CD4-positive, alpha-beta T cell treated with Interferon alpha-2 for 1 hour (primary cell): ENCODE data around the gene CERK.
"Not testable (repeated sequence)": the region's sequence is repeated elsewhere in the genome, so short reads cannot be mapped to it uniquely, and the experiment has no call there.

Experiments
- DNase-seq, 2 donors: peaks; one replicate each; pipeline ENCODE4 v3.0.0-alpha.2; 2020 to 2022

Gene CERK

DNA sequence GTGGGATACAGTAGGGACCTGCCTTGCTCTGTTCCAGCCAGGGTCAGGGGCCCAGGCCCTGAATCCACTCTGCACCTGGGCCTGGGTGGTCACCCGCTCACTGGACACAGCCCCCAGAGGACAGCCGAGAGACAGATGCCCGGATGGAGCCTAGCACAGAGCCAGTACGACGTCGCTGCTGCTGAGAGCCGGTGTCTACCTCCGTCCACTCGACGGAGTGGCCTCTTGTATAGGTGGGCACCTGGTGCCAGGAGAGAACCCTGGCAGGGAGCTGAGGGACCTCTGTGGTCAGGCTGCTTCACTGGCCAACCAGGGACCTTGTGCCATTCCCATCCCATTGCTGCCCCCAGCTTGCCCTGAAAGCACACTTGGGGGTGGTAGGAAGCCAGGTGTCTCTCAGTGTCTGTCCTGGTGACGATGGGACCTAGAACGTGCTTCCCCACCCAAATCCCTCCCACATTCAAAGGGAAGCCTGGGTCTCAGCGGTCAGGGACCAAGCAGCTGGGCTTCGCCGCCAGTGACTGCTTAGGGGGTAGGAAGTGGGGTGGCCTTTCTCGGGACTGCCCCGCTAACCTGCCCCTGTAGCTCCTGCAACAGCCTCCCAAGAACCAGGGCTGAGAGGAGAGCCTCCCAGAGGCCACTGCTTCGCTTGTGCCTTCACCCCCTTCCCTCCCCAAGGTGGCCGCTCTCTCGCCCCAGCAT, 10.3 kb upstream of the CERK start:
- DNase-seq: no peak

DNA sequence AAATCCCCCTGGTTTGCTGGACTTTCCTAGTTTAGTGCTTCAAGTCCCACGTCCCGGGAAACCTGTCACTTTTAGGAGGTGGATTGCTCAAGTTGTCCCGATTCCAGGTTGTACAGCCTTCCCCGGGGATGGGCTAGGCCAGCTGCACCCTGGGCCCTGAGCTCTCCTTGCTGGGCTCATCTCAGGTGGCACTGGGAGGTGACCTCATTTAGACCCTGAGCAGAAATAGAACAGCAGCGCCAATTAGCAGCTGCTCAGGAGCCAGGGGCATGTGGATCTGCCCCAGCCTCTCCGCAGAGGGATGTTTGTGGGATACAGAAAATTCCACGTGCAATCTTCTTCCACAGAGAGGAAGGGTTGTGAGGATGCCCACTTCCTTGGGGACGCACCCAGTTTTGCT, 9.6 kb upstream of the CERK start:
- DNase-seq: no peak

DNA sequence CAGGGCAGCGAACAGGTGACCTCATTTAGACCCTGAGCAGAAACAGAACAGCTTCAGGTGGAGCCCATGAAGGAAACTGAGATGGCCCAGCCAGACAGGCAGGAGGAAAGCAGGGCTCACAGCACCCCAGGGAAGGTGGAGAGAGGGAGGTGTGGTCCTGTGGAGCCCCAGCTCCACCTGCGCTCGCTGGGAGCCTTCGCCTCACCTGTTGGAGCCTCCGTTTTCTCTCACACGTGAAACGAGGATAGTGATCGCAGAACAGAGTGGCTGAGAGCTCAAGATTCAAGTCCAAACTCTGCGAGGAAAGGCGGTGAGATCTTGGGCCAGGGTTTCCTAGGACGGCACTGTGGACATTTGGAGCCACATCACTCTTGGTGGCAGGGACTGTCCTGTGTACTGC, 8.6 kb upstream of the CERK start:
- no peak for DNase-seq

DNA sequence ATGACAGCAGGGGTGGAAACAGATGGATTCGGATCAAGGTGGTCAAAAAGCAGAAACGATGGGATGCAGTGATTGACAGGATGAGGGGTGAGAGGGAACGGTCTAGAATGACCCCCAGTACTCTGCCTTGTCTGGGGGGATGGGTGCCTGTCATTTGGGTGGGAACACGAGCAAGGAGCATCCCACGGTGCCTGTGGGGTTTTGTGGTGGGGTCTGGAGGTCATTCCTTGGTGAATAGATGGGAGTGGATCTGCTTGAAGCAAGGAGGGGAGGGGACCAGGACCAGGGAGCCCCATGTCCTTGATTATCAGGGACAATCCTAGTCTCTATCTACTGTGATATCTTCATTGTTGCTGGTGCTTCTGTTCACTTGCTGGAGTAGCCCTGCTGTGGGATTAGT, 8.1 kb upstream of the CERK start:
- DNase-seq: no peak

DNA sequence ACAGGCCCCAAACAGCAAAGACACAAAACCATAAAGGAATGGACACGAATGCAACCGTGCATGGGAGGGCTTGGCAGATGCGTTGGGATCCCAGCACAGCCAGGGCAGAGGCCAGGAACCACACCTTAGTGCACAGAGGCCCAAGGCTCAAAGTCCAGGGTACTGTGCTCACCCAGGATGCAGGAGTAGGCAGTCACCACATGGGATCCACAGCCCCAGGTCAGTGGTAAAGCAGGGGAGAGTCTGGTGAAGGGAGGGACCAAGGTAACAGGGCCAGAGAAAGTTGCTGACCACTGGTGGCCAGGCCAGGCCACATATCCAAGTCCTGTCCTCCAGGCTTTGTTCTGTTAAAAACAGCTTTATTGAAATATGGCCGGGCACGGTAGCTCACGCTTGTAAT, 6.5 kb upstream of the CERK start:
- no peak for DNase-seq

DNA sequence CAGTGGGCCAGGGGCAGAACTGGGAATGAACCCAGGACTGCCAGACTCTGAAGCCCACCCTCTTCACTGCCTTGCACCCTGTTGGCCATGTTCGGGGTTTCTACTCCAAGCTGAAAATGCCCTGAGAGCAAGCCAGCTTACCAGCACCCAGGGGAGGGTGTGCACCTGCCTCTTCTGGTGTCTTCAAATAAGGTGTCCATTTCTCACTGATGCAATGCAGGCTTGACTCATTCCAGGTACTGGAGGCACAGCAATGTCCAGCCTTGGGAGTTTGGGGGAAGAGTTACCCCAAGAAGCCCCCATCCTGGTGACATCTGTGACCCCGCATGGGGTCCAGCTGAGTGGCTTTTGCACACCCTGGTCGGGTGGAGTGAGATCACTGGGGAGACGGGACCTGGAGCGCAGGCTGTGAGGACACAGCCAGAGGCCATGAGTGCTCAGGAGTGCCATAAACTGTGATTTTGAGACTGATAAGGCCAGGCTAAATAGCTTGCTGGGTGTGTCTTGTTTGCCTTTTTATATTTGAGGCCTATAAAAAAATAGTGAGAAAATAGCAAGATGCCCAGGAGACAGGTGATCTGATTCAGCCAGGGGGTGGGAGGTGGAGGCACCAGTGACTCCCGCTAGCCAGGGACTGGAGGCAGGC, 4.6 kb upstream of the CERK start:
- DNase-seq: no peak

DNA sequence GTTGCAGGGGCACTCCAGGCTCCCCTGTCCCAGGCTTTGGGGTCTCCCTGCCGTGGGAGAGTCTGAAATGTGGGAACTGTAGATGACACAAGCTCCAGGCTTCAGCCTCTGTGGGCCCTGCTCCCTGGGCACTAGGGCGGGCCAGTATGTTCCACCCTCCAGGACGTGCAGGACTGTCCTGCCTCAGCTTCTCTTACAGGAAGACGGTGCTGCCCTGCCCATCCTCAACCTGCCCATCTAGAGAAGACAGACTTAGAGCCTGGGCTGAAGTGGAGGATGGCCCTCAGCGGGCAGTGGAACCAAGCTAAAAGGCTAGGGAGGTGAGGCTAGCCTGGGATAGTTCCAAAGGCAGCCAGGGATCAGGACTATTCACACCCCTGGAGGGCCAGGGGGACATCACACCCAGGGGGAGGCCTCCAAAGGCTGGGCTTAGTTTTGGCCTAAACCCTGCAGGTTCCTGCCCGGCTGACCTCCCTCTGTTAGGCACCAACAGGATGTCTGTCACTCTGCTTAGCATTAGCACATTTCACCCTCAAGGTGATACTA, 4.0 kb upstream of the CERK start:
- DNase-seq: no peak

DNA sequence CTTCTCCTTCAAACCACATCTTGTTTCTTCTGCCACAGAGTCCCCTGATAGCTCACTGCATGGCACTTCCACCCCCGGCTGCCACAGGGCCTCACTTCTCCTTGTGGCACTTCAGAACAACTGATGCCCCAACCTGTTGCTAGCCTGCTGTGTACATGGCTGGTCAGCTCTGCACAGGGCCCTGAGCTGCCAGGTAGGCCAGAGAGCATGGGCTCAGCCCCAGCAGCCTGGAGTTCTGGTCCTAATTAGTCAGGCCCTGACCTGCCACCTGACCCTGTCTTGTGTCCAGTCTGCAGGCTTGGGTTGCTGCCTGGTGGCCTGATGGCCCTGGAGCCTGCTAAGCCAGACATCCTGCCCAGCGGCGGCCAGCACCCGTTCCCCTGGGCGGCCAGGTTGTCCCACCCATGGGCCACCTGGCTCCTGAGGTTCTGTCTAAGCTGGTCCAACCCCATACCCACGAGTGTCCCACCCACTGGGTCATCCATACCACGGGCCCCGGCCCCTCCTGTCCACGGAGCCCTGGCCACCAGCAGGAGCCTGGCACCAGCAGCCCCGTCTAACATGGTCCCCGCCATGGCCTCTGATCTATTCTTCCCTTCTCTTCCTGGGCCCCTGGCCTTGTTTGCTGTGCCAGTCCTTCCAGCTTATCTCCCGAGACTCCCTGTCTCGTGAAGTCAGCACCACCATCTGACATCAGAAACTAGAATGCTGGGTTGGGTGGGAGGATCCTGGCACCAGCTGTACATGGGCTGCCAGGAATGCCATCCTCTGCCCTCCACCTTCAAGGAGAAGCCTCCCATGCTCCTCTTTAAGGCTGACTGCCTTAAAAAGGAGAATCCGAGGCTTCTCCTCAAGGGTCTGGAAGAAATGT, 3.1 kb upstream of the CERK start:
- no peak for DNase-seq

DNA sequence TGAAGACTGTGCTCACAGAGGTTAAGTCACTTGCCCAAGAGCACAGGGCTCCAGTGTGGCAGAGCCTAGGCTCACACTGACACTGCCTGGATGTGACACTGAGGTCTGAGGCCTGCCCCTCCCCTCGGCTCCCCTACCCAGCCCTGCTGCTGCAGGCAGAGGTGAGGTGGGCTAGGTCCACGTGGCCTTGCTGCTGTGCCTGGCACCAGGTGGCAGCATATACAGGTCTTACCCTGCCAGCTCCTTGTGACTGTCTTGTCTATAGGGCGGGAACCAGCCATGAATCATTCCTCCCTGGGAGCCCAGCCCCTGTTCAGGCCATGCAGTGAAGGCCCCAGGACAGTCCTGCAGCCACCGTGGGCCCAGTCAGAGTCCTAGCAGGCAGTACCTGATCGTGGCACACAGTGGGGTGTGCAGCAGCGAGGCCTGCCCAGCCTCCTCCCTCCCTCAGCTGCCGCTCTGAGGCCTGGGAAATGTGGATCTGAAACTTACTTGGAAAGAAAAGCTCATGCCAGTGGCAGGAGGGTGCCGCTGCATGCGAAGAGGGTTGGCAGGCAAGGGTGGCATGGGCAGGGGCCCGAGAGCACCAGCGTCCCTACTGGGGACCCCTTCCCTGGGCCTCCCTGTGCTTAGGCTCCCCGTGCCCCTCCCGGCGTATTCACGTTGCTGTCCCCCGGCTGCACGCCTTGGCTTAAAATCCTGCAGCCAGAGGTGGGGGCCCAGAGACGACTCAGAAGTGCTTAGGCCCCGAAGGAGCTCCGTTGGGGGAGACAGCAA, 1.2 kb upstream of the CERK start:
- DNase-seq: peak; percentile 73 to 78

DNA sequence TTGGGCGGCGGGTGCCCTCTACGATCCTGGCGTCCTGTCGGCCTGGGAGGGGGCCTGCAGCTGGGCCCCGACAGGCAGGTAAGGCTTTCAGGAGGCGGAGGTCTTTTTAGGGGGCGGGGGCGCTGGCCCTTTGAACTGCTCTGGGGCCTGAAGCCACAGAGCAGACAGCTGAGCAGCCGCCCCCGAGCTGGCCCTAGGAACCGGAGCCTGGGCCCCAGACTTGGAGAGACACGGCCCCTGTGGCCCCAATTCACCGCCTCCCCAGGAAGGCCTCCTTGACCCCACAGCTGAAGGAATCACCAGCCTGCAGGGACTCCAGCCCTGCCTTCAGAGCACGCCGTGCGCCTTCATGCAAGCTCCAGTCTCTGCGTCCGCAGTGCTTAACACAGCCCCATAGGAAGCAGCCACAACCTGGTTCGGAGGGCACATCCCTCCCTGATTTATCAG, 618 bp upstream of the CERK start:
- no peak for DNase-seq

DNA sequence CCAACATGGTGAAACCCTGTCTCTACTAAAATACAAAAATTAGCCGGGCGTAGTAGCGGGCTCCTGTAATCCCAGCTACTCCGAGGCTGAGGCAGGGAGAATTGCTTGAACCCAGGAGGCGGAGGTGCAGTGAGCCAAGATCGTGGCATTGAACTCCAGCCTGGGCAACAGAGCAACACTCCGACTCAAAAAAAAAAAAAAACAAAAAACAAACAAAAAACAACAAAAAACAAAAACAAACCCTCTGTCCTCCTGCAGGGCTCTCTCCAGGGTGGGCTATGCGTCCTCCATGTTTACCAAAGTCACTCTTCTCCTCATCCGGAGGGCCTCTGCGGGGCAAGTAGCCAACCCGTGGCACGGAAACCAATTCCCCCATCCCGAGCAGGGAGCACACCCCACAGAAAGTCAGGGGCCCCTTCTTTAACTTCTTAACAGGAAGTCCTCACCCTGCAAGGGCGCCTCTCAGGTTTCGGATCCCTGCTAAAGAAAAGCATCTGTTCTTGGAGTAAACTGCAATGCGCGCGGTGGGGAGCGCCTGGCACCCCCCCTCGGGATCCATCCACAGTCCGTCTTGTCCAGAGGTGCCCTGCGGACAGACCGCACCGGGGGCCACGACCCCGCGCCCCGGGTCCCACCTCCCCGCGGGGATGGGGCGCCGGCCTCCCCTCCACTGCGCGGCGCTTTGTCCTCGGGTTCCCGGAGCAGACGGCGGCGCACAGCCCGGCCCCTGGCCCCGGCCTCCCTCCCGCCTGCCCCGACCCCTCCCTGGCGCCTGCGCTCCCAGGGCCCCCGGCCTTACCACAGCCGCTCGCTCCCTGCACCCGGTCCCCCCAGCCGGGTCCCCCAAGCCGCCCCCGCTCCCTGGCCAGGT, 712 bp downstream of the CERK start:
- DNase-seq: peak; percentile 13 to 52

DNA sequence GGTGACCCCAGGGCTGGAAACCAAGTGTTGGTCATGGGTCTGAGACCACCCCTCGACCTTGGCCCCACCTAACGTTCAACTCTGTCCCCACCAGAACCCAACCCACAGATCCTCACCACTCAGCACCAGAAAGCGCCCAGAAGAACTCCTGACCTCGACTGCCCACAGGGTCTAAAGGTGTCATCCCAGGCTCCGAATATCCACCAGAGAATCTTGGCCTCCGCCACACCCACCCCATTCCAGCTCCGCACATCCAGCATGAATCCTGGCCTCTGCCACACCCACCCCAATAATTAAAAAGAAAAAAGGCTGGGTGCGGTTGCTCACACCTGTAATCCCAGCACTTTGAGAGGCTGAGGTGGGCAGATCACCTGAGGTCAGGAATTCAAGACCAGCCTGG, 1.3 kb downstream of the CERK start:
- no peak for DNase-seq

DNA sequence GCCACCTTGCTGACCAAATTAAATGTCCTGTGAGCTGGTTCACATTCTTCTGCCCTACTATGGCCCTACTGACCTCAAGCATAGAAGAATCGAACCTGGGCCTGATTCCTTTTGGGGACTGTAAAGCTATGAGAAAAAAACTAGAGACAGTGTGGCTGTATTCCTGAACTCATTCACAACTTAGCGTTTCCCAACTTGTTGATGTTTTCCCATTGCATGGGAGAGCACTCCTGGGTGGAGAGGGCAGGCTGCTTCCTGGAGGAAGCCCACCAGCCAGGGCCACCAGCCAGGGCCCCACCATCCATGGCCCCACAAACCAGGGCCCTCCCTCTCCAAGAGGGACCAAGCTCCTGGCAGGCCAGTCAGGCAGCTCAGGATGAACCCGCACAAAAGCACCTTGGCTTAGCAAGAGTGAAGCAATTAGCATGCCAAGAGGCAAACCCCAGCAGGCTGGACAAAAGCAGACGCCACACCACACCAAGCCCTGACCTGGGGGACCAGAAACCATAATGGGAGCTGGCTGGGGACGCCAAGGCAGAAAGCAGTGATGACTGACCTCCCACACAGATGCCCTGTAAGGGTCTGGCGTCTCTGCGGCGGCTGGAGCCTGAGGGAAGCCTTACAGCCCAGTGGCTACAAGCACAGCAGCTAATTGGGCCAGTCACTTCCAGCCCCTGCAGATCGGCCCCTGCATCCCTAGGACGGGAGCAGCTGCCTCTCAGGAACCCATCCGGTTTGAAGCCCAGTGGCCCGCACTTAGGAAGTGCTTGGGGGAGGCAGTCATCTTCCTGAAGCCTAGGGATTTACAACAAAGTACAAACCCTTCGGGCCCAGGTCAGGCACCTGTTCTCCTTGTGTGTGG, 2.1 kb downstream of the CERK start:
- no peak for DNase-seq

DNA sequence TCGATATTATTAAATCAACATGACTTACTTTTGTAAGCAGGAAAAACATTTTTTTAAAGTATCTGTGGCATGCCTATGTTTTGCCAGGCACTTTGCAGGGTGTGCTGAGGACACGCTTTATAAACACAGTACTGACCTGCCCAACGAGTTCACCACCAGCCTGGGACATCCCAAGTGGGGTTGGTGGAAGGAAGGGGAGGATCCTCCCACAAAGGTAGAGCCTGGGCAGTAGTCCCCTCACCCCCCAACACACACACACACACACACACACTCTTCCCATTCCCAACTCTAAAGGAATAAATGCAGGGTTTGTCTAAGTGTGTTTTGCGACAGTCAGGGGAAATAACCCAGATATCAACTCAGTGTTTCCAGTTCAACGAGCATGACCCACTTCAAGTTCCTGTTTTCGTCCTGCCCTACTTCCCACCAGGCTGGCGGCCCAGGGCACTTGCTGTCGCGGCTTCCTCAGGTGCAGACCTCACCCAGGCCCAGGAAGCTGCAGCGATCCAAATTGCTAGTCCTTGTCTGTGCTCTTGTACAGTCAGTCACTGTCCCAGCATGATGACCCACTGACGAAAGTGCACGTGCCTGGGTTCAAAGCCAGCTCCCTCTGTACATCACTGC, 3.1 kb downstream of the CERK start:
- peak; percentile 69 to 72 for DNase-seq

DNA sequence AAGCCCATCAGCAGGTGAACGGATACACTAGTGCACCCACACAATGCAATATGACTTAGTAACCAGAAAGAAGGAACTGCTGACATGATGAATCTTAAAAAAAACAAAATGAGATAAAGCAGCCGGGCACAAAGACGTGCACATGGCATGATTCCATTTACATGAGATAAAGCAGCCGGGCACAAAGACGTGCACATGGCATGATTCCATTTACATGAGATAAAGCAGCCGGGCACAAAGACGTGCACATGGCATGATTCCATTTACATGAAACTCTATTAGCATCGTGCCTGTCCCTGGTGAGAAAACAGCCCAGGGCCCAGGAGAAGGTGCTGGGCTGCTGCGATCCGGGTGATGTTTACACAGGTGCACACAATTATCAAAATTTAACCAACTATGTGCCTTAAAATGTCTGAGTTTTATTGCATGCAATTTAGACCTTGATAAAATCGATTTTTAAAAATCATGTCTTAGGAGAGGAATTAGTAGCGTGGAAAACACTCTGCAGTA, 3.8 kb downstream of the CERK start:
- not testable (repeated sequence) for DNase-seq

DNA sequence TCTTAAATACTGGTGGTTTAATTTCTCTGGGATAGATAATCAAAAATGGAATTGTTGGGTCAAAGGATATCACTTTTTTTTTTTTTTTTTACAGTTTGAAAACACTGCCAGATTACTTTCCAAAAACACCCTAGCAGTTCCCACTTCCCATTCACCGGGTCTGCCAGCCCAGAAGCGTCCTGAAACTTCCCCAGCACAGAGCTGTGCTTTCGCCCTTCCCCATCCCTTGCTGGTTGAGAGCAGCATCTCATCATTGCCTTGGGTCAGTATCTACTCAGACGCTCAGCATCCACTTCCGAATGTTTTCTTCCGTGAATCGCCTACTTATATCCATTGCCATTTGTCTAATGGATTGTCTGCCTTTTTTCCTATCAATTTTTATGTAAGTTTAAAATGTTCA, 5.5 kb downstream of the CERK start:
- DNase-seq: no peak

DNA sequence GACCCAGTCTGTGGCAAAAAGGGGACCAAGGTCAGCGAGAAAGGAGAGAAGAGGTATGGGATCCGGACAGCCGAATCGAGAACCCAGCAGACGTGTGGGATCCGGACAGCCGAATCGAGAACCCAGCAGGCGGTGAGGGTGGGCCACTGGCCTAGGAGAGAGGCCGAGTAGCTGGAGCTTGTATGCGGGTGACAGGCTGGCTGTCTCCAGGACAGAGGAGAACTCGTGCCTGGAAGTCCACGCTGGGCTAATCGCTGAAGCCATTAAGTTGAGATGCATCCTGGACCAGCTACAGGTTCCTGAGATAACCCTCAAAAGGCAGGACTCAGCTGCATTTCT, 6.0 kb downstream of the CERK start:
- DNase-seq: no peak

DNA sequence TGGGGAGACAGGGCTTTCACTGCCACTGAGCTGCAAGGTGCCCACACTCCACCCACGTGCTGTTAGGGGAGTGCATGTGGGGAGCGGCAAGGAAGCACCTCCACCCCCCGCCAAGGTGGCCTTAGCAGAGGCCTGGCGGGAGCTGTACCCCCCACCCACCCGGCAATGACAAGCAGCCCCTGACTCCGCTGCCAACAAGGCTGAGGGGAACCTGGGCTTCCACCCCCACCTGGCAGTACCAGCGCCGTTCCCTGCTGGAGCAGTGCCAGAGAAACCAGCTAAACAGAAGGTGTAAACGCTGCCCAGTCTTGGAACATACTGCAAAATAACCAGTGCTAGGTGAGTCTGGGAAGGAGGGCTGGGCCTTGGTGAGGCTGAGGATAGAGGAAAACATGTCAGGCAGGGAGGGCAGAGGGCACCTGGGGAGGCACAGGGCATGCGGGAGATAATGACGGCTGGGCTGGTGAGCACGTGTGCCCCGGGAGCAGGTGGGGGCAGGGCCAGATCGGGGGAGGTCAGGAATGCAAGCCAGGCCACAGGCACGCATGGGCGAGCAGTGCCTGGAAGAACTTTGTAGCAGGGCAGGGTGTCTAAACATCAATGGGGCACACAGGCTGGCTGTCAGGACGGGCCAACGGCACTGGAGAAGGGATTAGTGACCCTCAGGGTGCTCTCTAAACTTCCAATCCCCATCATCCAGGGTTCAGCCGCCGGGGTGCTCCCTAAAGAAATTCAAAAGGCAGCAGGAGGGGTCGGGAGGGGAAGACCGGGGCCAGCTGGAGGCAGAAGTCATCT, 6.6 kb downstream of the CERK start:
- DNase-seq: no peak

DNA sequence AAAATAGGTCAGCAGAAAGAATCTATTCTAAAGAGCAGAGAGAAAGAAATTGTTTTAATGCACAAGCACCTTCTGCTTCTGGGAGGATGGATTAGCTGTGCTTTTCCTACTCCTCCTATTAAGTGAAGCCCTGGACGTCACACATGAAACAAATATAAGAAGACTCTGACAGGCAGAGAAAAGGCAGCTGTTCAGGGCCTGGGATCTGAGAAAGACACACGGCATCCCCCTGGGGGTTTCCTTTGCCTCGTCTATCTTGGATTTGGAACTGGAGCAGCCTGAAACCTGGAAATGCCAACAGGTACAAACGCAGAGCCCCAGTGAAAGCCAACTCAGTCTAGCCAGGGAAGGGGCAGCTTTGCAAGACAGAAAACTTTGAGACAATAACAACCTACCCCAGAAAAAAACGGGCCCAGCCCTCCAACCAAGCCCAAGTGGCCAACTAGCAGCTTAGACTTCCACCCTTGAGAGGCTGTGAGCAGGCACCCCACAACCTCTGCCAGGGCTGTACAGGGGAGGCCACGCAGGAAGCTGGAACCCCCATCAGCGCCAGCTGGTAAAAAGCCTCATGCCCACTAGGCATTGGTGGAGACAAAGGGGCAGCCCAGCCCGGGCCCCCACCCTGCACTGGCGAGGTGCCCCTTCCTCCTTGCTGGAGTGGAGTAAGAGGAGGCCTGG, 7.3 kb downstream of the CERK start:
- DNase-seq: no peak
